NOMO-1 treated with dmso at 0.1 percent for 144 hours (cell line): Measurements from ENCODE around the gene COP1.

Source experiments
- DNase-seq: peaks from one replicate; lab custom pipeline; 2025; ENCODE audit not compliant: unreplicated experiment; lab: John Stamatoyannopoulos, UW

The COP1 gene

DNA sequence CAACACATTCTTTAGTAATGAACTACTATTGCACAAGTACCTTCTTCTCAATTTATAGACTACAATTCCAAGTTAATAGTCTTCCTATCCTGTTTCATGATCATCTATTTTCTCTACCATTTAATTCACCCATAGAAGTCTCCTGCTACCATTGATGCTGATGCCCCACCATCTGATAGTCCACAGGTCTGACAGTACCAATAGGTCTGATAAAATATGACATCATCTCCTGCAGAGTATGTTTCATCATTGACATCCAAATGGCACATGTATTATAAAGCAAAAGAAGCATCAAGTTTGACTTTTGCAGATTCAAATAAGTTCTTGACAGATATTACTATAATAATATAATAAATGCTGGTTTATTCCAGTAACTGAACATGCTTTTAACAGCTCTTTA, 5.5 kb downstream of the COP1 start:
- no peak for DNase-seq

DNA sequence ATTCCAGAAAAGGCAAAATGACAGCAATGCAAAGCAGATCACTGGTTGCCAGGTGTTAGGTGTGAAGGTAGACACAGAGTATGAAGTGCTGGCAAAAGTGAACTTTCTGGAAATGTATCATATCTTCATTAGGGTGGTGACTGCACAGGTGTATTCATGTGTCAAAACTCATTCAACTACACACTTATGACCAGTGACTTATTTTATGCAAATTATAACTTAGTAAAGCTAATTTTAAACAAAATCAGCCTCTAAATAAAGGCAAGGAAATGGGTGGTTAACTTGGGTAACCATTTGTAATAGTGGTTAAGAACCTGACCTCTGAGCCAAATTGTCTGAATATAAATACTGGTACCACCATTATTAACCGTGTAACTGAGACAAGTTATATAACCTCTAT, 7.4 kb downstream of the COP1 start:
- no peak for DNase-seq

DNA sequence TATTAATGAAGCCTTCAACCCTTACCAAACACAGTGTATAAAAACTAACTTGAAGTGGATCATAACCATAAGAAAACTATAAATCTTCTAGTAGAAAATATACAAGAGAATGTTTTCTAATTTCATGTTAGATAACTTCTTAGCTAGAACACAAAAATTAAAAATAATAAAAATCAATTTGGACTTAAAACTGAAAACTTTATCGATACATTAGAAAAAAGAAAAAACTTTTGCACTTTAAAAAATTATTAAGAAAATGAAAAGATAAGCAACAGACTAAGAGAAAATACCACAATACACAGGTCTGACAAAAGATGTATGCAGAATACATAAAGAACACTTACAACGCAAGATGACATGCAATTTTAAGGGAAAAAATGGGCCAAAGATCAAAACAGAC, 8.7 kb downstream of the COP1 start:
- DNase-seq, result no peak

DNA sequence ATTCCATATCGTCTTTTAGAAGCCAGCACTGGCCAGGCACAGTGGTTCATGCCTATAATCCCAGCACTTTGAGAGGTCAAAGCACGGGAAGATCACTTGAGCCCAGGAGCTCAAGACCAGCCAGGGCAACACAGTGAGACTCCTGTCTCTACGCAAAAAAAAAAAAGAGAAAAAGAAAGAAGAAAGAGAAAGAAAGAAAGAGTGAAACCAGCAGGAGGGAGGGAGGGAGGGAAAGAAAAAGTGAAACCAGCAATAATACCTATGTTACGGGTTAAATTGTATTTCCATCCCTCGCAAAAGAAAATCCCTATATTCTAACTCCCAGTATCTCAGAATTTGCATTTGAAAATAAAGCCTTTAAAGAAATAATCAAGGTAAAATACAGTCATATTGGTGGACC, 10.4 kb downstream of the COP1 start:
- no peak for DNase-seq

DNA sequence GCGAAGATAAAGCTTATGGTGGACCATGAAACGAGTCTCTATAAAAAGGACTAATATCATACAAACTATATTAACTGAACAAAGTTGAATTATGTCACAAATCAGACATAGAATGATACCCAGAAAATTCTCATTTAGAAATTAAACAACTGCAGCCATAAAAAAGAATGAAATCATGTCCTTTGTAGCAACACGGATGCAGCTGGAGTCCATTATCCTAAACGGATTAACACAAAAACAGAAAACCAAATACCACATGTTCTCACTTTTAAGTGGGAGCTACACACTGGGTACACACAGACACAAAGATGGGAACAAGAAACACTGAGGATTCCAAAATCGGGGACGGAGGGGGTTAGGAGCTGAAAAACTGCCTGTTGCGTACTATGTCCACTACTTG, 11.5 kb downstream of the COP1 start:
- no peak for DNase-seq

DNA sequence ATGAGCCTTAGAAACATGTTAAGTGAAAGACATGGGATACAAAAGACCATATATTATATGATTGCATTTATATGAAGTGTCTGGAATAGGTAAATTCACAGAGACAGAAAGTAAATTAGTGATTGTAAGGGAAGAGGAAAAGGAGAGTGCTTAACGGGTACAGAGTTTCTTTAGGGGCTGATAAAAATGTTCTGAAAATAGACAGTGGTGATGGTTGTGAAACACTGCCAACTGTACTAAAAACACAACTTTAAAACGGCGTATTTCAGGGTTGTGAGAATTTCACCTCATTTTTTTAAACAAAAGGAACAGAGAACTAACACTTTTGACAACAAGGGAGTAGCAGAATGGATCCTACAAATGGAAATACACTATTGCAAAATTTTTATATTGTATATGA, 13.4 kb downstream of the COP1 start:
- DNase-seq, result no peak

DNA sequence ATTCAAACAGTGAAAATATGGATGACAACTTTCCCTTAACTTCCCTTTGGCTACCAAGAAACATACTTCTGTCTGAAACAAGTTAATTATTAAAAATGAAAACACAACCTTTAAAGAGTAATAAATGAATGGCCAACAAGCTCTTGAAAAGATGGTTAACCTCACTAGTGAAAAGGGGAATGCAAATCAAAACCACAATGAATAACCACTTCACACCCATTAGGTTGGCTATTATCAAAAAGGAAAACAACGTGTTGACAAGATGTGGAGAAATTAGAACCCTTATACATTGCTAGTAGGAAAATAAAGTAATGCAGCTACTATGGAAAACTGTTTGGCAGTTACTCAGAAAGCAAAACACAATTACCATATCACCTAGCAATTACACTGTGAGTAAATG, 14.1 kb downstream of the COP1 start:
- no peak for DNase-seq

DNA sequence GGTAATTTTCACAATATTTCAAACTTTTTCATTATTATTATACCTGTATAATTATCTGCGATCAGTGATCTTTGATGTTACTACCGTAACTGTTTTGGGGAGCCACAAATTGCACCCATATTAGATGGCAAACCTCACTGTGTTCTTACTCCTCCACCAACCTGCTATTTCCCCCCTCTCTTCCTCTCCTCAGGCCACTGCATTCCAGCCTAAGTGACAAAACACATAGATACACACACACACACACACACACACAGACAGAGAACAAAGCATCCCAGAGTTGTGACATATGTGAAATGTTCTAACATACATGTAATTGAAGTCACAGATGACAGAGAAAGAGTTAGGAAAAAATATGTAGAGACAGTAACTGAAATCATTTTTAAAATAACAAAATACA, 18.5 kb downstream of the COP1 start:
- no peak for DNase-seq

DNA sequence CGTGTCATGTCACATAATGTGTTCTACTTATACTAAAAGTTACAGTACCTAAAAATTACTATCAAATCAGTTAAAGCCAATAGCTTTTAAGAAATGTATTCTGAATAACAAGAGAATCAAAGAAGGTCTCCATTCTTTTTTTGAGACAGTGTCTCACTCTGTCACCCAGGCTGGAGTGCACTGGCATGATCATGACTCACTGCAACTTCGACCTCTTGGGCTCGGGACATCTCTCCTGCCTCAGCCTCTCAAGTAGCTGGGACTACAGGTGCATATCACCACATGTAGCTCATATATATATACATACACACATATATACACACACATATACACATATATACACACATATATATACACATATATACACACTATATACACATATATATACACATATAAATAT, 20.1 kb downstream of the COP1 start:
- no peak for DNase-seq

DNA sequence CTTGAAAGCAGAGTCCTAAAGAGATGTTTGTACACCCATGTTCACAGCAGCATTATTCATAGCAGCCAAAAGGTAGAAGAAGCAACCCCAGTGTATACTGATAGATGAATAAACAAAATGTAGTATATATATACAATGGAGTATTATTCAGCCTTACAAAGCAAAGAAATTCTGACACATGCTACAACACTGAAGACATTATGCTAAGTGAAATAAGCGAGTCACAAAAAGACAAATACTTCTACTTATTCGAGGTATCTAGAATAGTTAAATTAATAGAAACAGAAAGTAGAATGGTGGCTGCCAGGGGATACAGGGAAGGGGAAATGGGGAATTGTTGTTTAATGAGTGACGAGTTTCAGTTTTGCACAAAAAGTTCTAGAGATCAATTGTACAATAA, 23.5 kb downstream of the COP1 start:
- DNase-seq, result no peak

DNA sequence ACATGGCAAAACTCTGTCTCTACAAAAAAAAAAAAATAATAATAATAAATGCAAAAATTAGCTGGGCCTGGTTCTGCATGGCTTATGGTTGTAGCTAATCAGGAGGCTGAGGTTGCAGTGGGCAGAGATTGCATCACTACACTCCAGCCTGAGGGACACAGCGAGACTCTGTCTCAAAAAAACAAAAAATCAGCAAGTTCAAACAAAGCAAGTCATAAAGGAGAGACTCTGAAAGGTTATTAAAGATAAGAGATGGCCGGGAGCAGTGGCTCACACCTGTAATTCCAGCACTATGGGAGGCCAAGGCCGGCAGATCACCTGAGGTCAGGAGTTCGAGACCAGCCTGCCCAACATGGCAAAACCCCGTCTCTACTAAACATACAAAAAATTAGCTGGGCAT, 28.8 kb downstream of the COP1 start:
- DNase-seq, result no peak

DNA sequence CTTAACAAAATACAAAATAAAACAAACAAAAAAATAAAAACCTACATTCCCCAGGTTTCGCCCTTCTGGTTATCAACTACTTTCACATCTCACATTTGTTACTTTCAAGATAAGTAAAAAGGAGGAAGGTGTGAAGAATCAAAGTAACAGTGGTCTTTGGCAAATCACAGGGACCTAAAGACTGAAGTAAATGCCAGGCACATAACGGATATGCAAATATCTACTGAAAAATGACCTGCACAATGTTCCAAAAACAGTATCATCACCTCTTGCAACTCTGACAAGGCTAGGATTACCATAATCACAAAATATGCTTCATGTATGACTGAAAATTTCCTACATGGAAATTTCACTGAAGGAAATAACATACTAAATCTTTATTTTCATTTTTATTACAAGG, 29.3 kb downstream of the COP1 start:
- DNase-seq, result no peak

DNA sequence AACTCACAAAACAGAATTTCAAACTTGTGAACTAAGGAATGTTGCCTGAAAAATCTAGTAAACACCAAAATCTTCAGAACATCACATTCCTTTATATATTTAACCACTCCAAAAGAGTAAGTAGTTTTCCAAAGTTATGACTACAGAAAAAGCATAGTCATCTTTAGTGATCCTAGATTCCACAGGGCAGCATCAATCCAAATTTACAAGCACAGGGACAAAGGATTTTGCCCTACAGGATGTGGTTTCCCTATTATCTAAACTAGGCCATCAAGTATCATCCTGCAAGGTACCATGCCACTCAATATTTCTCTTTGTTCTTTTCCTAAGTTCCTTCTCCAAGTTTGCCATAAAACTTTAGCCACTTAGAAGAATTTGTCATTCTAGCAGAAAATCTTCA, 33.0 kb downstream of the COP1 start:
- no peak for DNase-seq

DNA sequence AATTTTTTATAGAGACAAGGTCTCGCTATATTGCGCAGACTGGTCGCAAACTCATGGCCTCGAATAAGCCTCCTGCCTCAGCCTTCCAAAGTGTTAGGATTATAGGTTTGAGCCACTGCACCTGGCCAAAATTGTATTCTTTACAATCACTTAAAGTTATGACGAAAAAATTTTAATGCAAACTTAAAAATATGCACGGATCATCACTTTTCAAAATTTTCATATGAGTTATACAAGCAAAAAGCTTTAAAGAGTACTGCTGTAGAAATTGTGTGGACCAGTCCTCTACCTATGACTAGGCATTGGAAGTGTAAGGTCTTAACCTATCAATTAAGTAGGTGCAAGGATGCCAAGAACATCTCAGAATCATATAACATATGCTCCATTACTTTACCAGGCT, 34.9 kb downstream of the COP1 start:
- DNase-seq, result no peak

DNA sequence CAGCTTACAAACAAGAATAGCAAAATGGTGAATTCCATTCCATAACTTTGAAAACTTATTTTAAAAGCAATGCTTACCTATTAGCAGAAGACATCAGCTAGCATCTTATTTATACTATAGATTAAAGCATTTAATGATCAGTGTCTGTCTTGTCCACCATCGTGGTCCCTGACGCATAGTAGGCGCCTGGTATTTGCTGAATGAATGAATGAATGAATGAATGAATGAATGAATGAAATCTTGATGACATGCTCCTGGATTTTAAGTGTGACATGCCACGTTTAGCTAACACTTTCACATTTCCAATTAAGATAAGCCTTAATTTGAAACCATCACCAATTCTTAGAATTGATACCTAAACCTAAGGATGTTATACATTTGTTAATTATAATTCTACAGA, 39.9 kb downstream of the COP1 start:
- no peak for DNase-seq

DNA sequence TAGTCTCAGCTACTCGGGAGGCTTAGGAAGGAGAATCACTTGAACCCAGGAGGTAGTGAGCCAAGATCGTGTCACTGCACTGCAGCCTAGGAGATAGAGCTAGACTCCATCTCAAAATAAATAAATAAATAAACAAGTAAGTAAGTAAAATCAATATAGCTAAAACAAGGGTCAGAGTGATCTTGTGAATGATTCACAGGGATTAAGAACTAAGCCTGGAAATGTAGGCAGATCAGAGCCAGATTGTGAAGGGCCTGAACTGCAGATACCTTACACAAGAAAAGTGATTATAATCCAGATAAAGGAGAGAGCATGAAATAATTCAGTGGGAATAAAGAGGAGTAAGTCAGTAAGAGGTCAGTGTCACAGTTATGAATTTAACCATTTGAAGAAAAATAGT, 41.5 kb downstream of the COP1 start:
- no peak for DNase-seq

DNA sequence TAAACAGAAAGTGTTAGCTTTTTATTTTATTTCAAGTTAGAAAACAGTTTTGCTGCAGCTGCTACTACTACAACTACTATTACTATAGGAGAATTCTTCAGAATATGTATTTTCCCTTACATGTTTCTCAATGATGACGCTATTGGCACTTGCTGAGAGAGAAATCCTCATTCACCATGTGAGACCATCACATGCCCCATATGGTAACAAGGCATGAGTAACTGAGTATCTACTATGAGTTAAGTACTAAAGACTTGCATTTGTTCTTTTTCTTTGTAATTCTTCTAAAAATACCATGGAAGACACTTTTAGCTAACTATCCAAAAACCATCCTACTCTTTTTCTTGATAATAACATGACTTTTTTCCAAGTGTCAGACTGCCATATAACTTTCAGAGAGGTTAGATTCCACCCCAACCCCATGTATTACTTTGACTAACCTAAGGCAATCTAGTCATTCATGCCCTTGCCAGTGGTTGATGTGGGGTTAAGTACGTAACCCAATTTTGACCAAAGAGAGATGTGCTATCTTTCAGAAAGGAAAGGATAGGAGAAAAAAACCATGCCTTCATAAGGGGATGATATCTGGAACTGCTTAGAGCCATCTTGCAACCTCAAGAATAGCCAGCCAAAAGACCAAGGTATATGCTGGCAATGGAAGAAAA, 42.9 kb downstream of the COP1 start:
- no peak for DNase-seq

DNA sequence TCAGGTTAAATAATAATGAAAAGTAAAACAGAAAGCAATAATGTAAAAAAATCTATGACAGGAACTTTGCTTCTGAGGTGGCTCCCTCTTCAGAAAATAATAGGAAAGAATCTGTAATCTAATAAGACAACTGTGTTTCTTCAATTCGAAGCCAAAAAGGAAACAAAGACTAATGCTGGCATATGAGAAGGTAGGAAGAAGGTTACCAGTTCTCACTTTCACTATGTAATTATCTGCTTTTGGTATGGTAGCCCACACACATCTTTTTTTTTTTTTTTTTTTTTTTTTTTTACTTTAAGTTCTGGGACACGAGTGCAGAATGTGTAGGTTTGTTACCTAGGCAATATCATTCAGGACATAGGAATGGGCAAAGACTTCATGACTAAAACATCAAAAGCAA, 47.1 kb downstream of the COP1 start:
- DNase-seq, result no peak

DNA sequence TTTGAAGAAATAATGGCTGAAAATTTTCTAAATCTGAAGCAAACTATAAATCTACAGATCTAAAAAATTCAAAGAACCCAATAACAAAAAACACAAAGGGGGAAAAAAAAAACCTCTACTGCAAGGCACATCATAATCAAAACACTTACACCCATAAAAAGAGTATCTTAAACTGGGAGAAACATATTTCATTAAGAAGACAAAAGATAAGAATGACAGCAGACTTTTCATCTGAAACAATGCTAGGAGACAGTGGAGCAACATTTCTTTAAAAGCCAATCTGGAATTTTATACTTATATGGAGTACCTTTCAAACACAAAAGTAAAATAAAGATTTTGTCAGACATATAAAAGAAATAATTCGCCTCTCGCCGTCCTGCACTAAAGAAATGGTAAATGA, 49.1 kb downstream of the COP1 start:
- DNase-seq, result no peak

DNA sequence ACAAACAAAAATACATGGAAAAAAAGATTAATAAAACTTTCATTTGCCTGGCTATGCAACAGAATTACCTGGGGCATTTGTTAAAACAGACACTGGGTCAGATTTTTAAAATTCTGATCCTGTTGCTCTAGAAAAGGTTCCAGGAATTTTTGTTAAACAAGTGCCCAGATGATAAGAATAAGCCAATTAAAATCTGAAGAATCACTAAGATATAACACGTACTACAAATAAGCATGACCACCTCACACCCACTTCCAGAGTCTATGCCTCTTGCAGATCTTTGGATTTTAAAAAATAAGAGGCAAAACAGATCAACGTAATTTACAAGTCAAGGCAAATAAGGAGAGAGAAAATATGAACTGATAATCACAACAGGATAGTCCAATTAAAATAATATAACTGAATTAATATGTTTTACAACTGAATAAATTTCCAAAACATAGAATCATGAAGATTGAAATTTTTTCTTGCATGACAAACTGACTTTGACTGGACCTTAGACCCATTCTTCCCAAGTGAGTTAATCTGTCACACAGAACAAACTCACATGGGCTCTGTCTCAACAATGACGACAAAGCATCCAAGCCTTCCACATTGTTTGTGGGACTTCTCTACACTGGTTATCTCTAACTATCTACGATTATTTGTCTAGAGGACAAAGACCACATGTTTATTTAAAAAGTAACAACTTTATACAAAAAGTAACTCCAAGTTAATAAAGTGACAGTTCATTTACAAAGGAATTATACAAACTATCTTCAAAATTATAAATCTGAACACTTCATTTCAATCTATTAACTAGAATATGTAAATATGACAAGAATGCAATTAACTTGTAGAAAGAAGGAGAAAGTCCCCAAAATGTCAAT, 56.9 kb downstream of the COP1 start:
- DNase-seq, result no peak

DNA sequence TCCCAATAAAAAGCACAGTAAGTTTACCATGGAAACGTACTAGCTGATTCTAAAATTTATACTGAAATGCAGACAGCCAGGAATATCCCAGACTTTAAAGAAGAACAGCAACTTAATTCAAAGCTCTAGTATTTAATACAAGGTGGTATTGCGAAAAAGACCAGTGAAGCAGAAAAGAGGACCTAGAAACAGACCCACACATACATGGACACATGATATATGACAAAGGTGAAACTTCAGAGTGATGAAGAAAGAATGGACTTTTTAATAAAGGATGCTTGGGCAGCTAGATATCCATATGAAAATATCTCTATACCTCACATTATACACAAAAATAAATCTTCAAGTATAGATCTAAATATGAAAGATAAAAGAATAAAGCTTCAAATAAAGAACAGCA, 62.6 kb downstream of the COP1 start:
- no peak for DNase-seq

DNA sequence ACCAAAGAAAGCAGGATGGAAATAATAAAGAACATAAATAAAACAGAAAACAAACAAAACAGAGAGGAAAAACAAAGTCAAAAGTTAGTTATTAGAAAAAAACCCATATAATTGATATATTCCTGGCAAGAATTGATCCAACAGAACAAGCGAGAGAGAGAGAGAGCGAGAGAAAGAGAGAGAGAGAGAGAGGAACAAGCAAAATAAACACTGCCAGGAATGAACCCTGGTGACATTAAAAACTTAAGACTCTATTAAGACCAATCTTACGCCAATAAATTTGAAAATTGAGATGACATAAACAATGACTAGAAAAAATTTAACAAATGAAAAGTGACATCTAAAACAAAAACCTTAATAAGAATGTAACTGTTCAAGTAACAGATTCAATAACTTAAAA, 64.1 kb downstream of the COP1 start:
- DNase-seq, result no peak

DNA sequence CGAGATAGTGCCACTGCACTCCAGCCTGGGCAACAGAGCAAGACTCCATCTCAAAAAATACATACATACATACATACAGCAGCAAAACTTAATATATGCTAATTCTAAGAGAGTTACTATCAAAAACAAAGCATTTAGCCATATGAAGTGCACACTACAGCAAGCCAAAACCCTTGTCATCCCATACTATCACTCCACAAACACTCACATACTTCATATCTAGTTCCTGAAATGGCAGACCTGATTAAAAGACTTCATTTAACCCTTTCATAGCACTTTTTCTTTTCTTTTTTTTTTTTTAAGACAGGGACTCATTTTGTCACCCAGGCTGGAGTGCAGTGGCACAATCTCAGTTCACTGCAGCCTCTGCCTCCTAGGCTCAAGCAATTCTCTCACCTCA, 65.6 kb downstream of the COP1 start:
- no peak for DNase-seq
